Measurements from ENCODE around the gene TMPRSS11A.

TMPRSS11A gene

DNA sequence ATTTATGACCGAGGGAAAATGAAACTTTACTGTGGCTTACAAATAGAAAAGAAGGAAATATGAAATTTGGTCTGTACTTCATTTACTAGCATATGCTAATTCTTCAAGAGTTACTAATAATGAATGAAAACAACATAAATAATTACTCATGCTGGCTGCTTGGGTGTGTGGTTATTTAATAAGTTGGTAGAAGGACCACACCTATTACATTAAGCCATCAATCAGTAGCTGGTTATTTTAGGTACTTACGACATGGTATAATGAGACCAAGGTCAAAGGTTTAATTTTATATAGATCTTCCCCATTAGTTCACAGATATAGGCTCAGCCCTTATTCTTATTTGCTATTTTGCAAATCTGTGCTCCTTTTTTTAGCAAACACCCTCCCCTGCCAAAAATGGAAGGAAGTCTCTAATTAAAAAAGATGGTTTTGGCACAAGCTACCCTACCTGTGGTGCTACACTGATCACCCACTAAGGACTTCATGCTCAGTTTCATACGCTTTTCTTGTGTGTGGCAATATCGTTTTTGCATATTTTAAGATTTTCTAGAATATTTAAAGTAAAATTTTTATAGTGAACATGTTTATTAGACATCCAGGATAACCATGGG is 93.6 kb downstream of the TMPRSS11A start:
- no peak for DNase-seq (ENCODE audit: low read depth)

GRCh38 chr4:67861513-67861912 is 101.8 kb downstream of the TMPRSS11A start:
- no peak for DNase-seq (ENCODE audit: low read depth)

All from stimulated activated CD4-positive, alpha-beta T cell treated with anti-CD3 and anti-CD28 coated beads, Interleukin-2, amount 100 ng/mL, for 4 hours (primary cell).